Hematopoietic multipotent progenitor cell treated with erythropoietin and hydrocortisone succinate and interleukin-3 and kit ligand, for 6 days (in vitro differentiated cells): ENCODE data around the gene AKIRIN1.
"Not testable (repeated sequence)": the region's sequence is repeated elsewhere in the genome, so short reads cannot be mapped to it uniquely, and the experiment has no call there.

ENCODE experiments used
- DNase-seq: peaks from one replicate; pipeline ENCODE4 v3.0.0-alpha.2; 2015

AKIRIN1 gene

GRCh38 chr1:38997034-38997900 is 6.2 kb downstream of the AKIRIN1 start:
- DNase-seq: no peak

GRCh38 chr1:38997901-38998190 is 6.8 kb downstream of the AKIRIN1 start:
- DNase-seq: no peak

- no peak for DNase-seq
Measured at GRCh38 chr1:39001516-39002421, 10.7 kb downstream of the AKIRIN1 start.

GRCh38 chr1:39003281-39003680 is 12.2 kb downstream of the AKIRIN1 start:
- no peak for DNase-seq

- DNase-seq: no peak
Measured at GRCh38 chr1:39003794-39004193, 12.7 kb downstream of the AKIRIN1 start.

GRCh38 chr1:39006287-39006686 is 15.2 kb downstream of the AKIRIN1 start:
- no peak for DNase-seq

- no peak for DNase-seq
Measured at GRCh38 chr1:39006726-39007645, 15.9 kb downstream of the AKIRIN1 start.

GRCh38 chr1:39014956-39015355 is 23.9 kb downstream of the AKIRIN1 start:
- not testable (repeated sequence) for DNase-seq

GRCh38 chr1:39016604-39017171 is 25.6 kb downstream of the AKIRIN1 start:
- DNase-seq: no peak

GRCh38 chr1:39017266-39017665 is 26.2 kb downstream of the AKIRIN1 start:
- DNase-seq: no peak

GRCh38 chr1:39020494-39020893 is 29.4 kb downstream of the AKIRIN1 start:
- DNase-seq: not testable (repeated sequence)

- DNase-seq: no peak
Measured at GRCh38 chr1:39021426-39021825, 30.4 kb downstream of the AKIRIN1 start.

GRCh38 chr1:39023140-39023539 is 32.1 kb downstream of the AKIRIN1 start:
- DNase-seq: no peak

GRCh38 chr1:39026051-39026865 is 35.2 kb downstream of the AKIRIN1 start, which contains the start of gene NDUFS5:
Gene NDUFS5 (plus strand): TSS chr1:39026350. CDS start chr1:39028725, 2,375 bp downstream.
- peak; percentile 96 for DNase-seq

GRCh38 chr1:39026866-39027507 is 35.9 kb downstream of the AKIRIN1 start:
- DNase-seq: no peak

- DNase-seq: no peak
Measured at GRCh38 chr1:39034114-39034654, 43.1 kb downstream of the AKIRIN1 start.

GRCh38 chr1:39036678-39037077 is 45.6 kb downstream of the AKIRIN1 start:
- no peak for DNase-seq

- no peak for DNase-seq
Measured at GRCh38 chr1:39043513-39043912, 52.4 kb downstream of the AKIRIN1 start.

GRCh38 chr1:39044762-39045161 is 53.7 kb downstream of the AKIRIN1 start:
- DNase-seq: peak; percentile 43

GRCh38 chr1:39045231-39045630 is 54.2 kb downstream of the AKIRIN1 start:
- DNase-seq: no peak
